Gastrocnemius medialis (tissue), 4 donors: Measurements from ENCODE around the gene LARGE1.

Source experiments
- POLR2A ChIP-seq, 2 donors: fragments of 450-650 bp; IDR thresholded peaks; one replicate each; pipeline ENCODE4 v1.6.1; 2017; ENCODE audit warnings: antibody characterized with exemption in 2 of 2, mild to moderate bottlenecking in 2 of 2, moderate library complexity in 2 of 2
- TF ChIP-seq, protein P1 (sequence below), 5 experiments: fragments of 450-650 bp in 3 of 5; fragments of 200-600 bp in 2 of 5; sonication (generic) in 2 of 5; IDR thresholded peaks in 4 of 5; conservative IDR thresholded peaks in 1 of 5; 1 replicate in 4 of 5; 2 replicates in 1 of 5; pipeline ENCODE4 v1.5.1; 2016 to 2019; ENCODE audit warnings: antibody characterized with exemption in 5 of 5, mild to moderate bottlenecking in 3 of 5, moderate library complexity in 3 of 5

DNA sequence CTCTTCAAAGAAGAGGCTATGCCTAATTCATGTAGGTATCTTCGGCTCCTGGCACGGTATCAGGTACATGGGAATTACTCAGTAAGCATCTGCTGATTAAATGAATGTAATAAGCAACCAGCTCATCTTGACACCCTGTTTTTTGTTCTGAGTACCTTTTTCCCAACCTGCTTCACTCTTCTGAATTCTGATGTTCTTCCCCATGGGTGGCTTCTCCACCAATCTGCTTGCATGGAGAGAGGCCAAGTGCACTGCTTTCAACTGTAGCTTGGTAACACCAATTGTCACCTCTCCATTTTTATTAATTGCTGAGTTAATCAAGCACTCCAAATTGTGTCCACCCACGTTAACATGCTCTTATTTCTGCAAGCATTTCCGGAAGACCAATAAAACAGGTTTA is 40.5 kb downstream of the LARGE1 start:
- no peak for TF ChIP-seq POLR2A (IDR thresholded peaks at IDR 0.05)
- TF ChIP-seq, protein P1, sequence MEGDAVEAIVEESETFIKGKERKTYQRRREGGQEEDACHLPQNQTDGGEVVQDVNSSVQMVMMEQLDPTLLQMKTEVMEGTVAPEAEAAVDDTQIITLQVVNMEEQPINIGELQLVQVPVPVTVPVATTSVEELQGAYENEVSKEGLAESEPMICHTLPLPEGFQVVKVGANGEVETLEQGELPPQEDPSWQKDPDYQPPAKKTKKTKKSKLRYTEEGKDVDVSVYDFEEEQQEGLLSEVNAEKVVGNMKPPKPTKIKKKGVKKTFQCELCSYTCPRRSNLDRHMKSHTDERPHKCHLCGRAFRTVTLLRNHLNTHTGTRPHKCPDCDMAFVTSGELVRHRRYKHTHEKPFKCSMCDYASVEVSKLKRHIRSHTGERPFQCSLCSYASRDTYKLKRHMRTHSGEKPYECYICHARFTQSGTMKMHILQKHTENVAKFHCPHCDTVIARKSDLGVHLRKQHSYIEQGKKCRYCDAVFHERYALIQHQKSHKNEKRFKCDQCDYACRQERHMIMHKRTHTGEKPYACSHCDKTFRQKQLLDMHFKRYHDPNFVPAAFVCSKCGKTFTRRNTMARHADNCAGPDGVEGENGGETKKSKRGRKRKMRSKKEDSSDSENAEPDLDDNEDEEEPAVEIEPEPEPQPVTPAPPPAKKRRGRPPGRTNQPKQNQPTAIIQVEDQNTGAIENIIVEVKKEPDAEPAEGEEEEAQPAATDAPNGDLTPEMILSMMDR (IDR thresholded peaks at IDR 0.05 in 4 of 5, conservative IDR thresholded peaks at IDR 0.05 in 1 of 5) = no peak
